Fibroblast of skin of left quadriceps (primary cell): ENCODE measurements around the gene TRUB1.
A peak's percentile ranks its signal among the peaks of the same experiment; 100 is the strongest.

ENCODE experiments used
- DNase-seq, 2 experiments: peaks; one replicate each; pipeline ENCODE4 v3.0.0-alpha.2; 2013; ENCODE audit warnings: low read depth in 2 of 2

TRUB1 gene

GRCh38 chr10:114982989-114983388 is 45.0 kb downstream of the TRUB1 start:
- no peak for DNase-seq

GRCh38 chr10:114987995-114988394 is 50.0 kb downstream of the TRUB1 start:
- DNase-seq: peak; percentile 20

- DNase-seq: no peak
These were observed 52.6 kb downstream of the TRUB1 start for GRCh38 chr10:114990586-114990985.

- DNase-seq: no peak
These were observed 53.0 kb downstream of the TRUB1 start for GRCh38 chr10:114990991-114991390.

DNA sequence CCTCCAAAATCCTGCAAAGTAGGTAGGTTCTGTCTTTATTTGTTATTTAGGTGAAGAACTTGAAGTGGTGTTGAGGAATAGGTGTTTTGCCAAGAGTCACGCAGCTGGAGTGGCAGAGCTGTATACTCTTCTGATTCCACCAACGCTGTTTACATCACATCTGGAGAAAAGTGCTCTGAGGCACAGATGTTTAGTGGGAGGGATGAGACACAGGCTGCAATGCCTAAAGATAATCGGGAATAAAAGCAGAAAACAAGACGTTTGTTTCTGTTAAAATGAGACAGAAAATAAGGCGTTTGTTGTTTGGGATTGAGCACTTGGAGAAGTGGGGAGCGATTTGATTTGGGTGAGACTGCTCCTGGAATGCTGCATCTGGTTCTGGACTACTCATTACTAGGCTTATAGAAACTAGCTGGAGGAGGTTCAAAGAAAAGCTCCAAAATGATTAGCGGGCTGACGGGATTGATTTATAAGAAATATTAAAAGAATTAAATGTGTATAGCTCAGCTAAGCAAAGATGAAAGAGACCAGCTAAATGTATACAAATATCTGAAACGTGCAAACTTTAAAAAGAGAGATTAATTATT is 54.3 kb downstream of the TRUB1 start:
- no peak for DNase-seq

DNA sequence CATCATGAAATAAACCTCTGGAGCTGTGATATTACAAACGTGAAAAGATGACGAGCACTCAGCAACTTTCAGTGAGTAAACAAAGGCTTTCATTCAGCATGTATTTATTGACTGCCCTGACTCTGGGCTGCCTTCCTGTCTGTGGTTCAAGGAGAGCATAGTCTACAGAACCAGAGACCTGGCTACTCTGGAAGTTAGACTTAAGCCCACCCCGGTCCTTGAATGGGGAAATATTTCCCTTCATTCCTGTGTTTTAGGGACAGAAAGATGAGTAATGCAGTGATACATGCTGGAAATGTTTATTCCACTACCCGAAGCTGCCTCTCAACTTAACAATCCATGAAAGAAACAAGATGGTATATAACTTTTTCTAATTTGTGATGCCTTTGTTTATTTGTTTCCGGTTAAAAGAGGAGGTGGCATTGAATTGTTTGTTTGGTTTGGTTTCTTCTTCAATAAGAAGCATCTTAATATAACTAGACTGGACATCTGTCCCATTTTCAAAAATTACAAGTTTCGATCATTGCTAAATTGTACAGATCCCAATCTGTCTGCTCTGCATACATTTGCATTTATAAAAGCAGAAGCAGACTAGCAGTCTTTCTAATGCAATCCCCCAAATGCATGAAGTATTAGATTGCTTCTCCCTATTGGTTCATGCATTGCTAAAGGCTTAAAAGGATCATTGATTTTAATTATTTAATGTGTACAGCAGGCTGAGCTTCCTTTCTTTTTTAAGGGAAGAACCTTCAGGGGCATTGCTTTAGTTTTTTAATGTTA is 57.7 kb downstream of the TRUB1 start:
- peak; percentile 13 to 14 for DNase-seq

DNA sequence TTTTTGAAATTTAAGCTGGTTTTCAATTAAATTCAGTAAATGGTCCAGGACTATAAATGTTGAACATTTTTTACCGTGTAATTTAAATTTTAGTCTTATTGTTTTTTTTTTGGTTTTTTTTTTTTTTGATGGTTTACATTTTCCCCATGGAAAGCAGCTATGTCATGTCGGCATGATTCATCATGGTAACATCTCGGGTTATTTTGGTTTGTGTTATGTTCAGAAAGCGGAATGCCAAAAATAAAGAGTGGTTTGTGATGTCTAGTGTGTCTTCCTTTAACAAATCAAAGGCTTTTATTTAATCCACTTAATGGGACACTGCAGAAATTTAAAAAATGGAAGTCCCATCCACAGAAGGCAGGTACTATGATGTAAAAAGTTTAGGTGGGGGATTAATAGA is 58.5 kb downstream of the TRUB1 start:
- DNase-seq: peak; percentile 8 to 12

DNA sequence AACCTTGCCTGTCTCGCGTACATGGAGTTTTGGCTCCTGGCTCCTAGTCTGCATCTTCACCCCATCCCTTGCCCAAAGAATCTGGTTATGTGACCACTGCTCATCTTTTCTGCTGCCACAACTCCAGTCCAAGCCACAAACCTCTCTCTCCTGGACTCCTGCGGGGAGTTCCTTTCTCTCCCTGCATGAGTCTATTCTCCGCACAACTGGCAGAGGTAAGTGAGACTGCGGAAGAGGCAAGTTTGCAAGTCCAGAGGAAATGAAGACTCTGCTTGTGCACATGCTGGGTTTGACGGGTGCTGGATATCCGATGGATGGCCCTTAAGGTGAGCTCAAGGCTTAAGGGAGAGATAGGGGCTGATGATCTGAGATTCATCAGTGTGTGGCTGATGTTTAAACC is 61.0 kb downstream of the TRUB1 start:
- DNase-seq: no peak

DNA sequence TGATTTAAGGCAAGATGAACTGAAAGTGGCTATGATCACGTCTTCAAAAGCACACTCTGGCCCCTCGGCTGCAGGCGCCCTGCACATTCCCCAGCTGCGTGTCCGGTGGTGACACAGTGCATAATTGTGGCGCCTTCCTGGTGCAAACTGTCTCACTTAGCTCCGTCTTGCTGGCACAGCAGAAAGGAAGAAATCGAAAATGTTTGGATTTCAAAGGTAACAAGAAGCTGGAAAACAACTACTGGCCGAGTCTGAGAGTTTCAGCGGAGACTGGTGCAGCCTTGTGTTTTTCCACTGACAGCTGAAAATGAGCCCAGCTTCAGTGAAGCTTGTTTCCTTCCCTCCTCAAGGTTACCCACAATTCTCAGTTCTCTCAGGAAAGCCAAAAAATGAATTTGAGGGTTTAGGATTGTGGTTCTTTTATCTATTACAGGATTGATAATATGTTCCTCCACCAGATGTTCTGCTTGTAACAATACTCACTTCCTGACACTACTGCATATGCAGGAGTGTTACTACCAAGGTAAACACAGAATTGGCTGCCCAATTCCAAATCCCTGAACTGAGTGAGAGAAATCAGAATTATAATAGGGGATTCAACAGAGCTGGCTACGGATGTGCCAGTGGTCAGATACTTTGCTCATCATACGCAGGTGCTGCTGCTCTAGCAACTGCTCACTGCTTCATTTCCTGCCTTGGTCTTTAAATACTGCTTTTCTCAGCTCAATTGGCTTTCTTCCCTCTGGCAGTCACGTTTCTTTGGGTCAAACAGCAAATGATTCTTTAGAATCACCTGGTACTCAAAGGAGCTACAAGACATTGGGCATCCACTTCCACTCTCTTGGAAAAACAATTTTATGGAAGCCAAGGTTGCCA is 63.7 kb downstream of the TRUB1 start:
- DNase-seq: no peak

DNA sequence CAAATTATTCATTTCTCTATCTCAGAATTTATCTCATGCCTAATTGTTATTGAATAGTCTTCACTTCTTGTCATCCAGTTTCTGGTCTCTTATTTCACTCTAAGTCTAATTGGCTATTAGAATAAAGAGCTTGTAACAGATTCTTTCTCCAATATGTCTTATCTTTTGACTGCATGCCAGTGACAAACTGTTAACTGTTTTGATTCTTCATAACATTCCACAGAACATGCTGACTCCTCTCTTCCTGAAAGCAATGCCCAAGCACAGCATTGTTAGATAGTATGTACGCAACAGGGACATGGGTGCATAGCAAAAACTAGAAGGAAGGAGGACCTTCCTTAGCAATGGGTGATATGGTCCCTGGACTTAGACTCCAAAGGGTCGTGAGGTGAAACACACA is 65.4 kb downstream of the TRUB1 start:
- DNase-seq: no peak

GRCh38 chr10:115004236-115004862 is 66.4 kb downstream of the TRUB1 start:
- DNase-seq: no peak

- DNase-seq: no peak
These were observed 67.8 kb downstream of the TRUB1 start for GRCh38 chr10:115005771-115006170.

- DNase-seq: no peak
These were observed 80.4 kb downstream of the TRUB1 start for GRCh38 chr10:115018185-115018931.

DNA sequence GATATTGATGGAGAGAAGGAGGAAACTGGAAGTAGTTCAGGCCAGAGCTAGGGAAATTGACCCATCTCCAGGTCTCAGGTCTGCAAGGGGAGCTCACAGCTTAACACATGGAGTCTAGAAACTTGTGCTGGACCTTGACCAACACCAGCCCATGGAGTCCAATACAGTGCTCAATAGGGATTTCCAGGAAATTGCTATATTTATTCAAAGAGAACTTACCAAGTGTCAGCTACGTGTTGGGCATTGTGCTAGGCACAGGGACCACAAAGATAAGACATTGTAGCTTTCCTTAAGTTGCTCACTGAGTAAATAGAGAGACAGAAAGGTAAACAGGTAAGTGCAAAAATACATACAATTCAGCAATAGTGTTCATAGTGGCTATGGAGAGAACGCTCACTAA is 82.5 kb downstream of the TRUB1 start:
- DNase-seq: no peak

- no peak for DNase-seq
These were observed 84.7 kb downstream of the TRUB1 start for GRCh38 chr10:115022733-115023132.

DNA sequence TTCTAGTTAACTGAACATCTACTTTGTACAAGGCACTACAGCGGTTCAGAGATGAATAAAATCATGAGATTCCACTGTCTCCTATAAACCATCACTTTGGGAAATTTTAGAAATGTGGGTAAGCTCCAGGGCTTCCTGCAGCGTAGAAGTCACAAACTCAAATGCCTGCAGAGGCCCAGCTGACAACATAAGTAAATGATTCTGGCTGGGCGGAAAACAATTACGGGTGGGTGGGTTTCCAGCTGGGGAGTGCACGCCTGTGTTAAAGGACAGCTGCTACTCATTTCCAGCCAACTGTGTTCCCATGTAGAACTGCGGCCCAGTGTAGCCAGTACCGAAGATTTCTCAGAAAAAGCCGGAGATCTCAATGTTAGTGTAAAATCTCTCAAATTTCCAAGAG is 85.7 kb downstream of the TRUB1 start:
- DNase-seq: no peak

DNA sequence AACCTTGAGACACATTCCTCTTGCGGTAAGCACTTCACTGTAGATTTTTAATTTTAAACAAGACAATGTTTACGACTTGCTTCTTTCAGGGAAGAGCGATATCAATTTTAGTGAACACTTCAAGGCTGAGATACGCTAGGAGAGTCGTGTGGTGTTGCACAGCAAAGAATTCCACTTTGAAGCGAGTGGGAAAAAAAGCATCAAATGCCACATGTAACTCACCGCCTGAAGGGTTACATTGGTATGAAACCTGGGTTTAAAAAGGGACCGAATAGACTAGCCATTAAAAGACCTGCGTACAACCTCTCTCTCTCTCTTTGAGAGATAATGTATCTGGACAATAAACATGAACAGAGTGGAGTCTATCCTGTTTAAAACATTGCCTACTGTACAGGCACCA is 86.4 kb downstream of the TRUB1 start:
- no peak for DNase-seq

GRCh38 chr10:115026056-115026745 is 88.2 kb downstream of the TRUB1 start:
- DNase-seq: no peak

GRCh38 chr10:115026746-115027140 is 88.7 kb downstream of the TRUB1 start:
- DNase-seq: no peak
